Astrocyte of the cerebellum (primary cell): ENCODE measurements around the gene FOXP2.

Experiments used
- DNase-seq: peaks from one replicate; pipeline ENCODE4 v3.0.0-alpha.2; 2011; ENCODE audit warnings: low read depth
- H3K4me3 ChIP-seq: 2 replicates; pipeline ENCODE4 v1.5.1; 2011; ENCODE audit warnings: mild to moderate bottlenecking, low read depth, low read length, moderate library complexity
- in situ Hi-C: cut with HindIII; loops from 2 replicates; pipeline ENCODE4 v1.10.0; 2017; ENCODE audit warnings: low sequenced_read_pairs
- TF ChIP-seq, protein P1 (sequence below): IDR thresholded peaks from 2 replicates; pipeline ENCODE4 v1.5.1; 2012; ENCODE audit warnings: low read length, low read depth, moderate library complexity, mild to moderate bottlenecking; ENCODE audit errors: missing control alignments

Gene FOXP2

GRCh38 chr7:114678116-114678515 lies 263.5 kb downstream of the FOXP2 start:
- no peak overlapping the region for H3K4me3 ChIP-seq
- DNase-seq: no peak
- in situ Hi-C loops: no loop called here
- TF ChIP-seq, protein P1, sequence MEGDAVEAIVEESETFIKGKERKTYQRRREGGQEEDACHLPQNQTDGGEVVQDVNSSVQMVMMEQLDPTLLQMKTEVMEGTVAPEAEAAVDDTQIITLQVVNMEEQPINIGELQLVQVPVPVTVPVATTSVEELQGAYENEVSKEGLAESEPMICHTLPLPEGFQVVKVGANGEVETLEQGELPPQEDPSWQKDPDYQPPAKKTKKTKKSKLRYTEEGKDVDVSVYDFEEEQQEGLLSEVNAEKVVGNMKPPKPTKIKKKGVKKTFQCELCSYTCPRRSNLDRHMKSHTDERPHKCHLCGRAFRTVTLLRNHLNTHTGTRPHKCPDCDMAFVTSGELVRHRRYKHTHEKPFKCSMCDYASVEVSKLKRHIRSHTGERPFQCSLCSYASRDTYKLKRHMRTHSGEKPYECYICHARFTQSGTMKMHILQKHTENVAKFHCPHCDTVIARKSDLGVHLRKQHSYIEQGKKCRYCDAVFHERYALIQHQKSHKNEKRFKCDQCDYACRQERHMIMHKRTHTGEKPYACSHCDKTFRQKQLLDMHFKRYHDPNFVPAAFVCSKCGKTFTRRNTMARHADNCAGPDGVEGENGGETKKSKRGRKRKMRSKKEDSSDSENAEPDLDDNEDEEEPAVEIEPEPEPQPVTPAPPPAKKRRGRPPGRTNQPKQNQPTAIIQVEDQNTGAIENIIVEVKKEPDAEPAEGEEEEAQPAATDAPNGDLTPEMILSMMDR: no peak

DNA sequence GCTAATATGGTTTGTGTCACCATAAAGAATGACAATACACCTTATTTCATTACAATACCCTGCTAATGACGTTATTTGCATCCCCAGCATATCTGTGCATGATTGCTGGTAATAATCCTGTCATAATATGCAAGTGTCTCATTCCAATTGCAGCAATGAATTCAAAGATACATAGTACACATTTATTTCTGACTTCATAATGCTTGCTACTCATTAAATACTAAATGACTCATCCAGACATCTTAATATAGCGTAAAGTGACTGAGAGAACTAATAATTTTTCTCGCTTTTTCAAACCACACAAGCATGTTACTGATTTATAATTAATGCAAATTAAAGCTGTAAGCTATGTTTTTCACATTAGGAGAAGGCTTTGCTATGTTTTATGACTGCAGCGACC lies 272.6 kb downstream of the FOXP2 start:
- no peak for DNase-seq
- no peak overlapping the region for H3K4me3 ChIP-seq
- in situ Hi-C loops: no loop called here
- TF ChIP-seq, protein P1: no peak

DNA sequence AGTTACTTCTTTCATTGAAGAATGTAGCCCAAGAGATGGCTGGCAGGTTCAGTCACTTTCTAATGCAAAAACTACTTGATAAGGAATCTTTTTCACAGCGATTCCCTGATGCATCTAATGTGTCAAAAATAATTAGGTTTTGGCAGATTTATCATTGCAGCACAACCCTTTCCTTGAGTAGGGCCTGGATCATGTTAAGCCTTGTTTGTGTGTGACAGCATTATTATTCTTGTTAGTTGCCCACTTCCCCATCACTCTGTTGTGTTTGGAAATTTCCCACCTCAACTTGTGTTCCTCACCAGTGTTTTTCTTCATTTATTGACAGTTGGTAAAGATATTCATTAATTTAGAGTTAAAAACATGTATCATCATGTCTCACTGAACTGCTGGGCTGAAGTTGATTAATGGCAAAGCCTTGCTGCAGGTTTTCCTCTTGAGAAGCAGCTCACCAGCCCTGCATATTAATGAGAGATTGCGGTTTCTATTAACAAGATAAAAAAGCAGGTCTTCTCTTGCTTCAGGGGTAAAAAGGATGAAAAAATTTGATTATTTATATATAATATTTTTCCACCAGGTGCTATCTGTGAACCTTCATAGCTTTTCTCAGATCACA lies 273.9 kb downstream of the FOXP2 start:
- DNase-seq: no peak
- TF ChIP-seq, protein P1: no peak
- in situ Hi-C loops: no loop called here
- no peak overlapping the region for H3K4me3 ChIP-seq

DNA sequence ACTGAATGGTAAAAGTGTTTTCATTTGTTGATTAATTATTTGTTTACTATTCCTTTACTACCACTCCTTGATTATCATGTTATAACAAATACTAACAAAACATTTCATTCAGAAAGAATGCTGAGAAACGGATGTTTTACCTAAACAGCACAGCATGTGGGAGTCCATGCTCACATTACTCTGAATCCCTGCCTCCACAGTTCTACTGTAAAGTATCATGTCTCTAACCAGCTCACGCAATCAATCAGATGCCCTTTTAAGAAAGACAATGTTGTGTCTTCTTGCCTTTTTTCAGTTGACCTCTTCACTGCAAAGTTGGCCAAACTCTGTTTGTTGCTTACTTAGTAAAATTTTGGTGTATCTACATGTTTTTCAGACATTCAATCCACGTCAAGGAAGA lies 274.8 kb downstream of the FOXP2 start:
- in situ Hi-C loops: no loop called here
- TF ChIP-seq, protein P1: no peak
- DNase-seq: no peak
- no peak overlapping the region for H3K4me3 ChIP-seq

DNA sequence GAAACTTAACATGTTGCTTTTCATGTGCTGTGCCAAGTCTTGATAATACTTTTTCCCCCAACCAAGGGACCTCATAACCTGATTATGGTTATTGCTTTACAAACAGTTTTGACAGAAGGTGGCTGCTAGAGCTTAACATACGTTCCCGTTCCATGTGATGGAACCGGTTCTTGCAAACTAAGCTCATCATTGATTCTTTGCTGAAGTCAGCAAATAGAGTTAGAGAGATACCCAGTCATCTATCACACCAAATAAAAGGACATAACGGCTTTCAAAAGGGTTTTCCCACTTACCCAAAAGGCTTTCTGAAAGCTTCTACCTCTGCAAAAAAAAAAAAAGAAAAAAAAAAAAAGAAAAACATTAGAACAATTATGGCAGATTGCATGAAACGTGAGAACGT lies 277.0 kb downstream of the FOXP2 start:
- in situ Hi-C loops: no loop called here
- DNase-seq: no peak
- TF ChIP-seq, protein P1: no peak
- no peak overlapping the region for H3K4me3 ChIP-seq

DNA sequence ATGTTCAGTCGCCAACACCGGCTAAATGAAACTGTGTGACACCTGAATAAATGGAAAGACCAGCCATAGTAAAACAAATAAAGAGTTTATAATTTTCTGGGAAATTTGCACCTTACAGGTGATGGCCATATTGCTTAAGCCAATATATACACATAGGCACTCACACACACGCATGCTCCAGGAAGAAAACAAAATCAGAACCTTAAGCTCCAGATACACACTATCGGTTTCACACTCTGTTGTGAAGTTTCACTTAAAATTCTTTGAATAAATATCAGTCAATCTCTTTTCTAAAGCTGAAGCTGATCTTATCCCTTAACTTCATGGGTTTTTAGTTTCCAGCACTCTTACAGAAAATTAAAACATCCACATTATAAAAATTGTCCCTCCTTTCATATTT lies 280.6 kb downstream of the FOXP2 start:
- TF ChIP-seq, protein P1: no peak
- no peak overlapping the region for H3K4me3 ChIP-seq
- DNase-seq: no peak
- in situ Hi-C loops: no loop called here
